IgD-negative memory B cell (primary cell): Measurements from ENCODE around the gene FEN1. TPM values are rescaled to one million over a fixed set of nuclear protein-coding genes. Genes with fewer than 3 reads are reported as not detected.
A peak's percentile ranks its signal among the peaks of the same experiment; 100 is the strongest.

Experiments used
- H3K27ac Mint-ChIP-seq, 3 donors: one replicate each; pipeline ENCODE4 v1.8.0; 2020 to 2022; ENCODE audit warnings: mild to moderate bottlenecking in 3 of 3, mixed read lengths in 3 of 3, moderate library complexity in 1 of 3
- H3K27me3 Mint-ChIP-seq: one replicate; pipeline ENCODE4 v1.8.0; 2021; ENCODE audit warnings: mixed read lengths
- H3K36me3 Mint-ChIP-seq: one replicate; pipeline ENCODE4 v1.8.0; 2020; ENCODE audit warnings: mild to moderate bottlenecking, mixed read lengths
- H3K4me1 Mint-ChIP-seq, 3 donors: one replicate each; pipeline ENCODE4 v1.8.0; 2020 to 2022; ENCODE audit warnings: mixed read lengths in 3 of 3, mild to moderate bottlenecking in 1 of 3
- H3K4me3 Mint-ChIP-seq, 4 donors: one replicate each; pipeline ENCODE4 v1.8.0; 2020 to 2022; ENCODE audit warnings: mild to moderate bottlenecking in 4 of 4, mixed read lengths in 4 of 4, moderate library complexity in 3 of 4
- H3K9me3 Mint-ChIP-seq, 3 donors: one replicate each; pipeline ENCODE4 v1.8.0; 2020 to 2021; ENCODE audit warnings: mixed read lengths in 3 of 3, mild to moderate bottlenecking in 1 of 3
- polyA plus RNA-seq: library from polyadenylated mRNA; unstranded; fragments of 300-500 nt; fragmentation: Illumina TruSeq; gene quantifications from one replicate; pipeline ENCODE4 v1.2.3, GENCODE V29; 2021

The FEN1 gene
- polyA plus RNA-seq, 1 donor from 2014 or later: 12.6 TPM

- H3K9me3 Mint-ChIP-seq: no peaks in the 10 kb centered on the region
- H3K27me3 Mint-ChIP-seq: peaks cover 7% of the 10 kb centered on the region
- H3K36me3 Mint-ChIP-seq: peaks cover 2% of the 10 kb centered on the region
- H3K4me1 Mint-ChIP-seq: peaks cover 8 to 13% (median 8%) of the 10 kb centered on the region in 3 donors
- H3K27ac Mint-ChIP-seq: no peak overlapping the region
- peak overlapping the region; percentile 32 to 90 (median 83) for H3K4me3 Mint-ChIP-seq
Observed at GRCh38 chr11:61828629-61829407, 36.1 kb downstream of the FEN1 start.

GRCh38 chr11:61829806-61830205 lies 37.1 kb downstream of the FEN1 start:
- Mint-ChIP-seq H3K27me3 (peaks cover 7% of the 10 kb centered on the region), H3K9me3 (no peaks in the 10 kb centered on the region), H3K36me3 (peaks cover 2% of the 10 kb centered on the region), H3K27ac (no peak overlapping the region), H3K4me3 (peak overlapping the region in 2 of 4 donors; percentile 41 to 88), H3K4me1 (peaks cover 14 to 19% (median 16%) of the 10 kb centered on the region in 3 donors)

- no peaks in the 10 kb centered on the region for H3K9me3 Mint-ChIP-seq
- H3K36me3 Mint-ChIP-seq: peaks cover 2% of the 10 kb centered on the region
- H3K27ac Mint-ChIP-seq: no peak overlapping the region
- H3K27me3 Mint-ChIP-seq: peaks cover 7% of the 10 kb centered on the region
- H3K4me1 Mint-ChIP-seq: peaks cover 16 to 19% (median 19%) of the 10 kb centered on the region in 3 donors
- H3K4me3 Mint-ChIP-seq: peak overlapping the region in 3 of 4 donors; percentile 8 to 53 (median 41)
Observed at GRCh38 chr11:61830237-61831105, 37.8 kb downstream of the FEN1 start.

GRCh38 chr11:61832207-61832606 lies 39.5 kb downstream of the FEN1 start:
- H3K27me3 Mint-ChIP-seq: peaks cover 7% of the 10 kb centered on the region
- peaks cover 17 to 23% (median 19%) of the 10 kb centered on the region in 3 donors for H3K4me1 Mint-ChIP-seq
- H3K9me3 Mint-ChIP-seq: no peaks in the 10 kb centered on the region
- H3K27ac Mint-ChIP-seq: no peak overlapping the region
- H3K36me3 Mint-ChIP-seq: peaks cover 4% of the 10 kb centered on the region
- no peak overlapping the region for H3K4me3 Mint-ChIP-seq

GRCh38 chr11:61832754-61833153 lies 40.0 kb downstream of the FEN1 start:
- Mint-ChIP-seq H3K27me3 (peaks cover 7% of the 10 kb centered on the region), H3K27ac (no peak overlapping the region), H3K4me1 (peaks cover 16 to 23% (median 18%) of the 10 kb centered on the region in 3 donors), H3K4me3 (no peak overlapping the region), H3K36me3 (peaks cover 4% of the 10 kb centered on the region), H3K9me3 (no peaks in the 10 kb centered on the region)

GRCh38 chr11:61833471-61833870 lies 40.8 kb downstream of the FEN1 start:
- H3K4me3 Mint-ChIP-seq: no peak overlapping the region
- H3K27ac Mint-ChIP-seq: peak overlapping the region in 1 of 3 donors; percentile 88
- peaks cover 4% of the 10 kb centered on the region for H3K36me3 Mint-ChIP-seq
- no peaks in the 10 kb centered on the region for H3K9me3 Mint-ChIP-seq
- H3K4me1 Mint-ChIP-seq: peaks cover 16 to 23% (median 17%) of the 10 kb centered on the region in 3 donors
- H3K27me3 Mint-ChIP-seq: peaks cover 7% of the 10 kb centered on the region

- H3K27ac Mint-ChIP-seq: peak overlapping the region in 1 of 3 donors; percentile 88
- H3K36me3 Mint-ChIP-seq: peaks cover 4% of the 10 kb centered on the region
- peaks cover 7% of the 10 kb centered on the region for H3K27me3 Mint-ChIP-seq
- peak overlapping the region in 1 of 4 donors; percentile 64 for H3K4me3 Mint-ChIP-seq
- H3K9me3 Mint-ChIP-seq: no peaks in the 10 kb centered on the region
- peaks cover 15 to 23% (median 17%) of the 10 kb centered on the region in 3 donors for H3K4me1 Mint-ChIP-seq
Observed at GRCh38 chr11:61833926-61834277, 41.2 kb downstream of the FEN1 start.

GRCh38 chr11:61834278-61835048 lies 41.8 kb downstream of the FEN1 start:
- peaks cover 15 to 23% (median 17%) of the 10 kb centered on the region in 3 donors for H3K4me1 Mint-ChIP-seq
- H3K9me3 Mint-ChIP-seq: no peaks in the 10 kb centered on the region

GRCh38 chr11:61836193-61836592 lies 43.5 kb downstream of the FEN1 start:
- Mint-ChIP-seq H3K9me3 (peaks cover 0 to 1% (median 0%) of the 10 kb centered on the region in 3 donors), H3K4me1 (peaks cover 15 to 17% (median 16%) of the 10 kb centered on the region in 3 donors), H3K36me3 (peaks cover 2% of the 10 kb centered on the region), H3K27me3 (peaks cover 2% of the 10 kb centered on the region), H3K4me3 (no peak overlapping the region), H3K27ac (no peak overlapping the region)

More at GRCh38 chr11:61834278-61835048, 41.8 kb downstream of the FEN1 start:
- Mint-ChIP-seq H3K36me3 (peaks cover 2% of the 10 kb centered on the region), H3K27me3 (peaks cover 3% of the 10 kb centered on the region), H3K4me3 (no peak overlapping the region), H3K27ac (peak overlapping the region in 1 of 3 donors; percentile 88)

GRCh38 chr11:61837411-61838005 lies 44.8 kb downstream of the FEN1 start:
- Mint-ChIP-seq H3K9me3 (peaks cover 0 to 1% (median 0%) of the 10 kb centered on the region in 3 donors), H3K4me3 (no peak overlapping the region), H3K36me3 (peaks cover 2% of the 10 kb centered on the region), H3K4me1 (peaks cover 15 to 17% (median 16%) of the 10 kb centered on the region in 3 donors), H3K27me3 (peaks cover 2% of the 10 kb centered on the region), H3K27ac (no peak overlapping the region)

GRCh38 chr11:61838501-61838900 lies 45.8 kb downstream of the FEN1 start:
- H3K4me3 Mint-ChIP-seq: no peak overlapping the region
- H3K27ac Mint-ChIP-seq: no peak overlapping the region
- H3K36me3 Mint-ChIP-seq: peaks cover 2% of the 10 kb centered on the region
- H3K27me3 Mint-ChIP-seq: peaks cover 1% of the 10 kb centered on the region
- H3K9me3 Mint-ChIP-seq: peaks cover 0 to 1% (median 0%) of the 10 kb centered on the region in 3 donors
- peaks cover 13 to 16% (median 15%) of the 10 kb centered on the region in 3 donors for H3K4me1 Mint-ChIP-seq

GRCh38 chr11:61838921-61839320 lies 46.2 kb downstream of the FEN1 start:
- Mint-ChIP-seq H3K27ac (no peak overlapping the region), H3K4me3 (no peak overlapping the region), H3K4me1 (peaks cover 9 to 14% (median 12%) of the 10 kb centered on the region in 3 donors)

GRCh38 chr11:61839742-61840141 lies 47.0 kb downstream of the FEN1 start:
- Mint-ChIP-seq H3K36me3 (peaks cover 2% of the 10 kb centered on the region), H3K27me3 (no peaks in the 10 kb centered on the region), H3K27ac (no peak overlapping the region), H3K4me1 (peaks cover 4 to 9% (median 5%) of the 10 kb centered on the region in 3 donors), H3K9me3 (peaks cover 0 to 1% (median 0%) of the 10 kb centered on the region in 3 donors), H3K4me3 (no peak overlapping the region)

More at GRCh38 chr11:61838921-61839320, 46.2 kb downstream of the FEN1 start:
- Mint-ChIP-seq H3K27me3 (no peaks in the 10 kb centered on the region), H3K36me3 (peaks cover 2% of the 10 kb centered on the region), H3K9me3 (peaks cover 0 to 1% (median 0%) of the 10 kb centered on the region in 3 donors)

- H3K4me1 Mint-ChIP-seq: peaks cover 2 to 6% (median 4%) of the 10 kb centered on the region in 3 donors
- H3K36me3 Mint-ChIP-seq: peaks cover 2% of the 10 kb centered on the region
- no peak overlapping the region for H3K4me3 Mint-ChIP-seq
- H3K27ac Mint-ChIP-seq: no peak overlapping the region
- no peaks in the 10 kb centered on the region for H3K27me3 Mint-ChIP-seq
- peaks cover 0 to 1% (median 0%) of the 10 kb centered on the region in 3 donors for H3K9me3 Mint-ChIP-seq
Observed at GRCh38 chr11:61840371-61840770, 47.7 kb downstream of the FEN1 start.
